HL-60 (cell line): ENCODE measurements around the gene ZNF664.

ENCODE experiments used
- DNase-seq, 2 experiments: peaks; one replicate each; pipeline ENCODE4 v3.0.0-alpha.2; 2010 to 2020; ENCODE audit warnings: low read depth in 1 of 2, low spot score in 1 of 2
- H3K27ac ChIP-seq: fragments of 250-450 bp; sonication (Bioruptor Pico); replicated peaks from 2 replicates; pipeline ENCODE4 v1.5.1; 2020; ENCODE audit warnings: mild to moderate bottlenecking, moderate library complexity
- H3K27me3 ChIP-seq: fragments of 250-450 bp; sonication (Bioruptor Pico); 2 replicates; pipeline ENCODE4 v1.5.1; 2021; ENCODE audit warnings: mild to moderate bottlenecking, moderate library complexity; ENCODE audit not compliant: insufficient read depth, poor library complexity, severe bottlenecking
- H3K4me3 ChIP-seq: replicated peaks from 2 replicates; pipeline ENCODE4 v1.5.1; 2011; ENCODE audit warnings: mild to moderate bottlenecking, control low read depth, low read length; ENCODE audit not compliant: insufficient read depth
- GABPA ChIP-seq: IDR thresholded peaks from 2 replicates; pipeline ENCODE4 v1.6.1; 2012; ENCODE audit warnings: low read depth
- POLR2AphosphoS5 ChIP-seq: IDR thresholded peaks from 2 replicates; pipeline ENCODE4 v1.6.1; 2012; ENCODE audit warnings: low read depth
- SPI1 ChIP-seq: IDR thresholded peaks from 2 replicates; pipeline ENCODE4 v1.6.1; 2012; ENCODE audit warnings: low read depth, mild to moderate bottlenecking, borderline replicate concordance
- TF ChIP-seq, protein P1 (sequence below): IDR thresholded peaks from 2 replicates; pipeline ENCODE4 v1.6.1; 2012; ENCODE audit warnings: low read depth; ENCODE audit not compliant: insufficient replicate concordance
- TF ChIP-seq, protein P2 (sequence below): IDR thresholded peaks from one replicate; pipeline ENCODE4 v1.5.1; 2011; ENCODE audit warnings: low read length, control low read depth, inconsistent platforms; ENCODE audit not compliant: insufficient read depth

ZNF664 gene

DNA sequence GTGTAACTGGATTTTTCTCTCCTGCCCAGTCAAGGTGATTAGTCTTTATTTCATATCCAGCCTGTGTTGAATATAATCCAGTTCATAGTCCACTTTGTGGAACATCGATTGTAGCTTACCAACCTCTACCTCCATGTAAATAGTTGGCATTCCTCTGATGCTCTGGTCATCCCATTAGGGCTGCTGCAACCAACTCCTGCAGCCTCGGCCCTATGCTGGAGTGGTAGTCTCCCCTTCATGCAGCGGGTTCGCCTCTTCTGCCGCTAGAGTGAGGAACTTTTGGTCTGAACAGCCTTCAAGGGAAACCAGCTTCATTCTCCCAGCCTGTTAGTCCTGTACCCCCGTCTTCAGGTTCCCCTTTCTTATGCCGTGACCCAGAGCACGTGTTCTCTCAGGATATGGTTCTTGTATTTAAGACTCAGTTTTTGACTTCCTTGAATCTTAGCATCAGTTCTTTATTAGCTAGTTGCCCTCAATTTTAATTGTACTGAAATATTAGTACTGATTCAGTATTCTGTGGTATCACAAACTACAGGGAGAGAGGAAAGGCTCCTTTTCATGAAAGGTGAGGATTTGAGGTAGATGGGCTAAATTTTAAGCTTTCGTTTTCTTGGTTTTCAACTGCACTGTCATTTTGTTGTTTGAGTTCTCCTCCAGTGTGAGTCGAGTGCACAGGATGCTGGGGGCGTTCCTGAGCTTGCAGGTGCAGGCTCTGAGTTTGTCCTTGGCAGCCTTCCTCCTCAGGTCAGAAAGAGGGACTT lies 33.2 kb downstream of the ZNF664 start:
- Histone ChIP-seq H3K27me3 (no peaks in the 10 kb centered on the region), H3K27ac (no peak overlapping the region; the same call in 1 of the 2 replicates), H3K4me3 (no peak overlapping the region)
- TF ChIP-seq POLR2AphosphoS5, result no peak
- TF ChIP-seq SPI1, result peak; percentile 61; the same call in 1 of the 2 replicates
- peak in 1 of 2 experiments; percentile 80 for DNase-seq

DNA sequence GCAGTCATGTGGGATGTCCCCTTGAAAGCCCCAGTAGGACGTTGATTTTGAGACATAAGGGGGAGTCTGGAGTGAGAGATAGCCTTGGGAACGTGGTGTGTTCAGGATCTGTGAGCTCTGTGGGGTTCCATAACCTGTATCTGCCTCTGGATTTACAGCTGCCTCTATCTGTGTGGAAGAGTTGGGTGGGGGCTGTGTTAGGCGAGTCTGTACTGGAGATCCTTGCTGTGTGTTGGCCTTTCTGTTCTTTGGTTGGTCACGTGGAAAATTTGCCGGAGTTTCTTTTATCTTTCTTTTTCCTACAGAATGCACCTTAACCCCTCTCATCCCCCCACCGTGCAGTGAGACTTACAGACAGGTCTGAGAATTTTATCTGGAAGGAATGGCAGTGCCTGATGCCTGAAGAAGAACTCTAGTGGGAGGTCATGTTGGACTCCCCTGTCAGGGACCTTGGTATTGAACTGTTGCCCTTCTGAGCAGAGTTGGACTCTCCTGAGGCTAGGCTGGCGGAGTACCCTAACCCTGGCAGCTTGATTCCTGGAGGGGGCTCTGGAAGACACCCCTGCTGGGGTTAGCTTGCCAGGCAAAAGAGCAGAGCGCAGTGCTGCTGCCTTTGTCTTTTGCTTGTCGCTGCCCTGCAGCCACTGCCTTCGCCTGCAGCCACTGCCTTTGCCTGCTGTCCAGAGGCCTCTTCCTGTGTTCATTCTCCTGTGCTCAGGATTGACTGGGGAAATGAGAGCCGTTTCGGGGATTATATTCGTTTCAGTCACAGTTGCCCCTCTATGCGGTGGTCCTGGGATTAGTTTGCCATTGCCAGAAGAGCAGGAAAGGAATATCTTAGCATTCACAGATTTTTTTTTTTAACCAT lies 34.1 kb downstream of the ZNF664 start:
- no peak for DNase-seq
- Histone ChIP-seq H3K27me3 (no peaks in the 10 kb centered on the region), H3K27ac (no peak overlapping the region; the same call in 1 of the 2 replicates), H3K4me3 (no peak overlapping the region)
- TF ChIP-seq SPI1 (no peak), POLR2AphosphoS5 (no peak), GABPA (no peak)
- TF ChIP-seq, protein P1, sequence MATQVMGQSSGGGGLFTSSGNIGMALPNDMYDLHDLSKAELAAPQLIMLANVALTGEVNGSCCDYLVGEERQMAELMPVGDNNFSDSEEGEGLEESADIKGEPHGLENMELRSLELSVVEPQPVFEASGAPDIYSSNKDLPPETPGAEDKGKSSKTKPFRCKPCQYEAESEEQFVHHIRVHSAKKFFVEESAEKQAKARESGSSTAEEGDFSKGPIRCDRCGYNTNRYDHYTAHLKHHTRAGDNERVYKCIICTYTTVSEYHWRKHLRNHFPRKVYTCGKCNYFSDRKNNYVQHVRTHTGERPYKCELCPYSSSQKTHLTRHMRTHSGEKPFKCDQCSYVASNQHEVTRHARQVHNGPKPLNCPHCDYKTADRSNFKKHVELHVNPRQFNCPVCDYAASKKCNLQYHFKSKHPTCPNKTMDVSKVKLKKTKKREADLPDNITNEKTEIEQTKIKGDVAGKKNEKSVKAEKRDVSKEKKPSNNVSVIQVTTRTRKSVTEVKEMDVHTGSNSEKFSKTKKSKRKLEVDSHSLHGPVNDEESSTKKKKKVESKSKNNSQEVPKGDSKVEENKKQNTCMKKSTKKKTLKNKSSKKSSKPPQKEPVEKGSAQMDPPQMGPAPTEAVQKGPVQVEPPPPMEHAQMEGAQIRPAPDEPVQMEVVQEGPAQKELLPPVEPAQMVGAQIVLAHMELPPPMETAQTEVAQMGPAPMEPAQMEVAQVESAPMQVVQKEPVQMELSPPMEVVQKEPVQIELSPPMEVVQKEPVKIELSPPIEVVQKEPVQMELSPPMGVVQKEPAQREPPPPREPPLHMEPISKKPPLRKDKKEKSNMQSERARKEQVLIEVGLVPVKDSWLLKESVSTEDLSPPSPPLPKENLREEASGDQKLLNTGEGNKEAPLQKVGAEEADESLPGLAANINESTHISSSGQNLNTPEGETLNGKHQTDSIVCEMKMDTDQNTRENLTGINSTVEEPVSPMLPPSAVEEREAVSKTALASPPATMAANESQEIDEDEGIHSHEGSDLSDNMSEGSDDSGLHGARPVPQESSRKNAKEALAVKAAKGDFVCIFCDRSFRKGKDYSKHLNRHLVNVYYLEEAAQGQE, result no peak
- TF ChIP-seq, protein P2, sequence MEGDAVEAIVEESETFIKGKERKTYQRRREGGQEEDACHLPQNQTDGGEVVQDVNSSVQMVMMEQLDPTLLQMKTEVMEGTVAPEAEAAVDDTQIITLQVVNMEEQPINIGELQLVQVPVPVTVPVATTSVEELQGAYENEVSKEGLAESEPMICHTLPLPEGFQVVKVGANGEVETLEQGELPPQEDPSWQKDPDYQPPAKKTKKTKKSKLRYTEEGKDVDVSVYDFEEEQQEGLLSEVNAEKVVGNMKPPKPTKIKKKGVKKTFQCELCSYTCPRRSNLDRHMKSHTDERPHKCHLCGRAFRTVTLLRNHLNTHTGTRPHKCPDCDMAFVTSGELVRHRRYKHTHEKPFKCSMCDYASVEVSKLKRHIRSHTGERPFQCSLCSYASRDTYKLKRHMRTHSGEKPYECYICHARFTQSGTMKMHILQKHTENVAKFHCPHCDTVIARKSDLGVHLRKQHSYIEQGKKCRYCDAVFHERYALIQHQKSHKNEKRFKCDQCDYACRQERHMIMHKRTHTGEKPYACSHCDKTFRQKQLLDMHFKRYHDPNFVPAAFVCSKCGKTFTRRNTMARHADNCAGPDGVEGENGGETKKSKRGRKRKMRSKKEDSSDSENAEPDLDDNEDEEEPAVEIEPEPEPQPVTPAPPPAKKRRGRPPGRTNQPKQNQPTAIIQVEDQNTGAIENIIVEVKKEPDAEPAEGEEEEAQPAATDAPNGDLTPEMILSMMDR, result no peak

DNA sequence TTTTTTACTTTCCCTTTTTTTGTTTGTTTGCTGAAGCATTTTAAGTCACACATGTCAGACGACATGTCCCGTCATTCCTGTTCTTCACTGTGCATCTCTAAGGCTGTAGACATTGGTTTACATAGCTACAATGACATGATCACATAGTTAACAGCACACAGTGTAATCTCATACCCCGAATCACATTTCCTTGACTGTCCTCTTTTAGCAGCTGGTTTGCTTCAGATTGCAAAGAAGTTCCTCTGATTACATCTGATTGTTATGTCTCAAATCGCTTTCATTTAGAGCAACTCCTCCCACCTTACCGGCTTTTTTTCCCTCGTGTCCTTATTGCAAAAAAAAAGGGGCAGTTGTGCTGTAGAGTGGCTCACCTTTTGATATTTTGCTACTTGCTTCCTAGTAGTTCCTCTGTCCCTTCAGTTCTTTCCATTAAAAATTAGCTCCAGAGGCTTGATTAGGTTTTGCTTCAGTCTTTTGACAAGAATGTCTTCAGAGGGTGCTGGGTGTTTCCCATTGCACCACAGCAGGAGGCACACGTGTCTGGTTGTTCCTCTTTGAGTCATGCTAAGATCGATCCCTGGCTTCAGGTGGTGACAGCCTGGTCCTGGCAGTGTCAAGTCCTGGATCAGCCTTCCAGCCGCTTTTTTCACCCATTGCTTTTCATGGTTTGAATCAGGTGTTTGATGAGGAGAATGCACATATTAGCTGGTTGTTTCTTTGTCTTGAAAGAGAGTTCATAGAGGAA lies 35.0 kb downstream of the ZNF664 start:
- DNase-seq, result peak; percentile 24 to 75
- TF ChIP-seq SPI1 (peak; percentile 31; the same call in 1 of the 2 replicates), POLR2AphosphoS5 (no peak), GABPA (no peak)
- TF ChIP-seq, protein P2, result no peak
- TF ChIP-seq, protein P1, result no peak
- Histone ChIP-seq H3K27me3 (no peaks in the 10 kb centered on the region), H3K27ac (no peak overlapping the region), H3K4me3 (no peak overlapping the region)
